WTC11 (cell line): ENCODE results near the gene SCYGR7.
"Not testable (repeated sequence)": the region's sequence is repeated elsewhere in the genome, so short reads cannot be mapped to it uniquely, and the experiment has no call there.

ENCODE experiments used
- ATF1 ChIP-seq: sonication (generic); formaldehyde crosslinking; IDR thresholded peaks from 2 replicates; pipeline ENCODE4 v1.8.1; 2023; ENCODE audit warnings: mild to moderate bottlenecking, moderate library complexity, missing genetic modification reagents
- IRF2 ChIP-seq: sonication (generic); formaldehyde crosslinking; IDR thresholded peaks from 2 replicates; pipeline ENCODE4 v1.8.0; 2022; ENCODE audit warnings: low read depth, missing genetic modification reagents, borderline replicate concordance
- JUN ChIP-seq: sonication (generic); formaldehyde crosslinking; IDR thresholded peaks from 2 replicates; pipeline ENCODE4 v1.8.0; 2023; ENCODE audit warnings: mild to moderate bottlenecking, missing genetic modification reagents
- NFYB ChIP-seq: sonication (generic); formaldehyde crosslinking; conservative IDR thresholded peaks from 2 replicates; pipeline ENCODE4 v1.8.0; 2022; ENCODE audit warnings: low read depth, missing genetic modification reagents
- NR1H2 ChIP-seq: sonication (generic); formaldehyde crosslinking; IDR thresholded peaks from 2 replicates; pipeline ENCODE4 v1.9.0; 2021; ENCODE audit warnings: mild to moderate bottlenecking, moderate library complexity, missing genetic modification reagents
- SMAD4 ChIP-seq: sonication (generic); formaldehyde crosslinking; IDR thresholded peaks from 2 replicates; pipeline ENCODE4 v1.8.0; 2022; ENCODE audit warnings: mild to moderate bottlenecking, missing genetic modification reagents
- TCF7 ChIP-seq: sonication (generic); formaldehyde crosslinking; IDR thresholded peaks from 2 replicates; pipeline ENCODE4 v1.8.0; 2022; ENCODE audit warnings: mild to moderate bottlenecking, low read depth, missing genetic modification reagents, moderate library complexity
- ZNF263 ChIP-seq: sonication (generic); formaldehyde crosslinking; IDR thresholded peaks from 2 replicates; pipeline ENCODE4 v1.8.1; 2022; ENCODE audit warnings: low read depth, mild to moderate bottlenecking, moderate library complexity, missing genetic modification reagents
- TF ChIP-seq, protein P1 (sequence below): fragments of 200-600 bp; IDR thresholded peaks from 2 replicates; pipeline ENCODE4 v1.8.0; 2022; ENCODE audit warnings: antibody characterized with exemption
- TF ChIP-seq, protein P2 (sequence below): sonication (generic); formaldehyde crosslinking; conservative IDR thresholded peaks from 2 replicates; pipeline ENCODE4 v1.8.1; 2022; ENCODE audit warnings: mild to moderate bottlenecking, missing genetic modification reagents
- TF ChIP-seq, protein P3 (sequence below): sonication (generic); formaldehyde crosslinking; IDR thresholded peaks from 2 replicates; pipeline ENCODE4 v1.8.1; 2023; ENCODE audit warnings: mild to moderate bottlenecking, missing genetic modification reagents
- TF ChIP-seq, protein P4 (sequence below): sonication (generic); formaldehyde crosslinking; IDR thresholded peaks from 2 replicates; pipeline ENCODE4 v1.8.0; 2022; ENCODE audit warnings: mild to moderate bottlenecking, missing genetic modification reagents
- TF ChIP-seq, protein P5 (sequence below): sonication (generic); formaldehyde crosslinking; IDR thresholded peaks from 2 replicates; pipeline ENCODE4 v1.8.1; 2022; ENCODE audit warnings: missing genetic modification reagents, borderline replicate concordance
- TF ChIP-seq, protein P6 (sequence below): sonication (generic); formaldehyde crosslinking; IDR thresholded peaks from 2 replicates; pipeline ENCODE4 v1.8.1; 2023; ENCODE audit warnings: mild to moderate bottlenecking, missing genetic modification reagents, moderate library complexity

DNA sequence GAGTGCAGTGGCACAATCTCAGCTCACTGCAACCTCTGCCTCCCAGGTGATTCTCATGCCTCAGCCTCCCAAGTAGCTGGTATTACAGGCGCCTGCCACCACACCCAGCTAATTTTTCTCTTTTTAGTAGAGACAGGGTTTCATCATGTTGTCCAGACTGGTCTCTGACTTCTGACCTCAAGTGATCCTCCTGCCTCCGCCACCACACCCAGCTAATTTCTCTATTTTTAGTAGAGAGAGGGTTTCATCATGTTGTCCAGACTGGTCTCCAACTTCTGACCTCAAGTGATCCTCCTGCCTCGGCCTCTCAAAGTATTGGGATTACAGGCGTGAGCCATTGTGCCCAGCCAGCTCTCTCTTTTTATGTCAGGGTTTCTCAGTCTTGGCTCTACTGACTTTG, 28.1 kb downstream of the SCYGR7 start:
- TF ChIP-seq, protein P1, sequence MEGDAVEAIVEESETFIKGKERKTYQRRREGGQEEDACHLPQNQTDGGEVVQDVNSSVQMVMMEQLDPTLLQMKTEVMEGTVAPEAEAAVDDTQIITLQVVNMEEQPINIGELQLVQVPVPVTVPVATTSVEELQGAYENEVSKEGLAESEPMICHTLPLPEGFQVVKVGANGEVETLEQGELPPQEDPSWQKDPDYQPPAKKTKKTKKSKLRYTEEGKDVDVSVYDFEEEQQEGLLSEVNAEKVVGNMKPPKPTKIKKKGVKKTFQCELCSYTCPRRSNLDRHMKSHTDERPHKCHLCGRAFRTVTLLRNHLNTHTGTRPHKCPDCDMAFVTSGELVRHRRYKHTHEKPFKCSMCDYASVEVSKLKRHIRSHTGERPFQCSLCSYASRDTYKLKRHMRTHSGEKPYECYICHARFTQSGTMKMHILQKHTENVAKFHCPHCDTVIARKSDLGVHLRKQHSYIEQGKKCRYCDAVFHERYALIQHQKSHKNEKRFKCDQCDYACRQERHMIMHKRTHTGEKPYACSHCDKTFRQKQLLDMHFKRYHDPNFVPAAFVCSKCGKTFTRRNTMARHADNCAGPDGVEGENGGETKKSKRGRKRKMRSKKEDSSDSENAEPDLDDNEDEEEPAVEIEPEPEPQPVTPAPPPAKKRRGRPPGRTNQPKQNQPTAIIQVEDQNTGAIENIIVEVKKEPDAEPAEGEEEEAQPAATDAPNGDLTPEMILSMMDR = not testable (repeated sequence)
- TF ChIP-seq ATF1 (CRISPR knock-in tag); NFYB (CRISPR knock-in tag); NR1H2 (CRISPR knock-in tag); SMAD4 (CRISPR knock-in tag); IRF2; ZNF263 (CRISPR knock-in tag); TCF7 (CRISPR knock-in tag); JUN: not testable (repeated sequence)
- TF ChIP-seq, protein P2, sequence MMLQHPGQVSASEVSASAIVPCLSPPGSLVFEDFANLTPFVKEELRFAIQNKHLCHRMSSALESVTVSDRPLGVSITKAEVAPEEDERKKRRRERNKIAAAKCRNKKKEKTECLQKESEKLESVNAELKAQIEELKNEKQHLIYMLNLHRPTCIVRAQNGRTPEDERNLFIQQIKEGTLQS (CRISPR knock-in tag) = not testable (repeated sequence)
- TF ChIP-seq, protein P3, sequence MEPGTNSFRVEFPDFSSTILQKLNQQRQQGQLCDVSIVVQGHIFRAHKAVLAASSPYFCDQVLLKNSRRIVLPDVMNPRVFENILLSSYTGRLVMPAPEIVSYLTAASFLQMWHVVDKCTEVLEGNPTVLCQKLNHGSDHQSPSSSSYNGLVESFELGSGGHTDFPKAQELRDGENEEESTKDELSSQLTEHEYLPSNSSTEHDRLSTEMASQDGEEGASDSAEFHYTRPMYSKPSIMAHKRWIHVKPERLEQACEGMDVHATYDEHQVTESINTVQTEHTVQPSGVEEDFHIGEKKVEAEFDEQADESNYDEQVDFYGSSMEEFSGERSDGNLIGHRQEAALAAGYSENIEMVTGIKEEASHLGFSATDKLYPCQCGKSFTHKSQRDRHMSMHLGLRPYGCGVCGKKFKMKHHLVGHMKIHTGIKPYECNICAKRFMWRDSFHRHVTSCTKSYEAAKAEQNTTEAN (CRISPR knock-in tag) = not testable (repeated sequence)
- TF ChIP-seq, protein P4, sequence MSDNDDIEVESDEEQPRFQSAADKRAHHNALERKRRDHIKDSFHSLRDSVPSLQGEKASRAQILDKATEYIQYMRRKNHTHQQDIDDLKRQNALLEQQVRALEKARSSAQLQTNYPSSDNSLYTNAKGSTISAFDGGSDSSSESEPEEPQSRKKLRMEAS (CRISPR knock-in tag) = not testable (repeated sequence)
- TF ChIP-seq, protein P5, sequence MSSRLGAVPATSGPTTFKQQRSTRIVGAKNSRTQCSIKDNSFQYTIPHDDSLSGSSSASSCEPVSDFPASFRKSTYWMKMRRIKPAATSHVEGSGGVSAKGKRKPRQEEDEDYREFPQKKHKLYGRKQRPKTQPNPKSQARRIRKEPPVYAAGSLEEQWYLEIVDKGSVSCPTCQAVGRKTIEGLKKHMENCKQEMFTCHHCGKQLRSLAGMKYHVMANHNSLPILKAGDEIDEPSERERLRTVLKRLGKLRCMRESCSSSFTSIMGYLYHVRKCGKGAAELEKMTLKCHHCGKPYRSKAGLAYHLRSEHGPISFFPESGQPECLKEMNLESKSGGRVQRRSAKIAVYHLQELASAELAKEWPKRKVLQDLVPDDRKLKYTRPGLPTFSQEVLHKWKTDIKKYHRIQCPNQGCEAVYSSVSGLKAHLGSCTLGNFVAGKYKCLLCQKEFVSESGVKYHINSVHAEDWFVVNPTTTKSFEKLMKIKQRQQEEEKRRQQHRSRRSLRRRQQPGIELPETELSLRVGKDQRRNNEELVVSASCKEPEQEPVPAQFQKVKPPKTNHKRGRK (CRISPR knock-in tag) = not testable (repeated sequence)
- TF ChIP-seq, protein P6, sequence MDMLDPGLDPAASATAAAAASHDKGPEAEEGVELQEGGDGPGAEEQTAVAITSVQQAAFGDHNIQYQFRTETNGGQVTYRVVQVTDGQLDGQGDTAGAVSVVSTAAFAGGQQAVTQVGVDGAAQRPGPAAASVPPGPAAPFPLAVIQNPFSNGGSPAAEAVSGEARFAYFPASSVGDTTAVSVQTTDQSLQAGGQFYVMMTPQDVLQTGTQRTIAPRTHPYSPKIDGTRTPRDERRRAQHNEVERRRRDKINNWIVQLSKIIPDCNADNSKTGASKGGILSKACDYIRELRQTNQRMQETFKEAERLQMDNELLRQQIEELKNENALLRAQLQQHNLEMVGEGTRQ (CRISPR knock-in tag) = not testable (repeated sequence)
